ENCODE measurements around the gene SYT1. TPM values are rescaled to one million over a fixed set of nuclear protein-coding genes. Genes with fewer than 3 reads are reported as not detected.

The SYT1 gene
- polyA plus RNA-seq = 20.2 and 227 TPM in 2 replicates

GRCh38 chr12:78864403-78864869 lies at the start of gene SYT1:
Gene SYT1, plus strand, starts transcription at chr12:78864774.

